Globus pallidus (tissue), 1 donor: ENCODE results near the gene CHRNE.

ENCODE experiments used
- DNase-seq: peaks from one replicate; pipeline ENCODE4 v3.0.0-alpha.2; 2015; ENCODE audit warnings: low spot score

The CHRNE gene

DNA sequence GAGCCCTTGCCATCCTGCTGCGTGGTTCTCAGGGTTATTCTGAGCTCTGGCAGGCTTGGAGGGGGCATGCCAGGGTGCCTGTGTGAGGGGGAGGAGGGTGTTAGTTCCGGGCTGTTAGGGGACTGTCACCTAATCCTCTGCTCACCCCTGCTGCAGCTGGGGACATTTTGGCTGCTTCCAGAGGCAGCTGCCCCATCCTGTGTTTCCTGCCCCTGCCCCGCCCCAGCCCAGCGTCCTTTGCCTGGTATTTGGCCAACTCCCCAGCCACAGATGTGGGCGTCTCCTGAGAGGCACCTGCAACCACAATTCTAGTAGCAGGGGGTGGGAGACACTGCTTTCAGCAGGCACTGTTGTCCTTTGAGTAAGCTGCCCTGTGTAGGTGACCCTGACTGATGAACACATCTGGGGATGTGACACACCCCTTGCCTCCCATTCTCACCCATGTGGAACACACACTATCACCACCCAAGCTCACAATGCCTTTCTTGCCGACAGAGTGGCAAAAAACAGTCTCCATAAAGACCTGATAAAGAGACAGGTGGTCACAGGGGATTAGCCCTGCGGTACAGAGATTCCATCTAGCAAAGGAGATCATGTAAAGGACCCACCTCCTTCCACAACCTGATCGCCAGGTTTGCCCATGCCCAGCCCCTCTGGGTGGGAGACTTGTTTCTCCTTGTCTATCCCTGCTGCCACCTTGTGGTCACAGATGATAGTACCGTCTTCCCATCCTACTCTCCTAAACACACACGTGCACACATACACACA, at the start of gene CHRNE:
Gene CHRNE, minus strand, starts transcription at position 48 of the 768 bp plus-strand sequence. Its CDS starts 35 bp downstream, at position 13.
- DNase-seq, result peak; percentile 64

DNA sequence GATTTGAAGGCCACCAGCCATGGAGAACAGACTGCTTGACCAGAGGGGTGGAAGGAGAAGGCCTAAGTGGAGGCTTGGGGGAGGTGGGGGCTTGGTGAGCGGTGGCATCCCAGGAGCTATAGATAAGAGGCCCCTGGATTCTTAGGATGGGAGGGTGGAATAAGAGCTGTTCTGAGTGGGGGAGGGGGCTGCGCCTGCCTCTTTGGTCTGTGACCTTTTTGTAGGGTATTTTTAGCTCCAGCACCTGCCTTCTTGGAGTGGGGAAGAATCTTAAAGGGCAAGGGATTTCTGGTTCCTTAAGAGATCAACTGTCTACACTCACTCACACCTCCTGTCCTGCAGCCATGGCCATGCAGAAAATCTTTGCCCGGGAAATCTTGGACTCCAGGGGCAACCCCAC, 48.6 kb upstream of the CHRNE start:
- DNase-seq, result no peak

DNA sequence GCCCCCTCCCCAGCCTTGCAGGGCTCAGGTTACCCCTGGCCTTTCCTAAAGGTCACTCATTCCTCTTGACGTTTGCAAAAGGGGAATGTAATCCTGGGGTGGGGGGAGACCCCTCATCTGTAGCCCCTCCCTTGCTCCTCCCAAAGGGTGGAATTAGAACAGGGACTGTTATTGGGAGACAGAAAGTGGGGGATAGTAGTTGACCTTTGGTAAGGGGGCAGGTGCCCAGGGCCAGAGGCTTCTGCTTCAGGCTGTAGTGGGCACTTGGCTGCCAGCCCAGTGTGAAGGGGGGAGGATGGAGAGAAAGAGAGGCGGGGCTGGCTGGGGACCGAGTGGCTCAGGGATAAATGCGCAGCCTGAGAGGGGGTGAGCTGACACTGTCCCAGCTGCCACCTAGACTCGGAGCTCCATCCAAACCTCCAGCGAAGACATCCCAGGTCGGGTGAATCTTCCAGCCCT, 47.9 kb upstream of the CHRNE start, which contains the start of gene ENO3:
Gene ENO3, plus strand, starts transcription at position 374 of the 459 bp plus-strand sequence. CDS start 711 bp downstream, outside the sequence.
- DNase-seq, result no peak

DNA sequence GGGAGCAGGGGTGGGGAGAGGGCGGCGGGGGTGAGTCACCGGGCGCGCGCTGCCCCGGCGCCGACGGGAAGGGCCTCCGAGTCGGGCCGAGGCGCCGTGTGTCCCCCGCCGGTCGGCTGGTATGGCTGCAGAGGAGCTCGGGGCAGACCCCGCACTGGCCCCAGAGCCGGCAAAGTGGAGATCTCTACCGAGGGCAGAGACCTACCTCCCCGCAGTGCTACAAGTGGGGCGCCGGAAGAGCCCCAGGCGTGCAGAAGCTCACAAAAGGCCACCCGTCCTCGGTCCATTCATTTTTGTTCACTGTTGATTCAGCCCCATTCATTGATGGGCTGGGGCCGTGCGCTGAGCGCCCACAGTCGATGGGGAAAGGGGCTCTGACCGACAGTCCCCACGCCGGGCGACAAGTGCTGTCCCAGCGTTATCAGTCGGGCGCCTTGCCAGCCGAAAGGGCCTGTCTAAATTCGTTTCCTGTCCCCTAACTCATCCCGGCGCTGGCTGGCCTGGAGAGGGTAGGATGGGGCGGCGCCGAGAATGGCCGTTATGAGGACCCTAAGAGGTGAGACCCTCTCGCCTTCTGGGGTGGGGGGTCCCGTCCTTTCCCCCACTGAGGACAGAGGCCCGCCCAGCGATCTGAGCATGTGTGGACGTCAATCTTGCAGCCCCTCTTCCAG, 47.3 kb upstream of the CHRNE start:
- DNase-seq, result no peak

DNA sequence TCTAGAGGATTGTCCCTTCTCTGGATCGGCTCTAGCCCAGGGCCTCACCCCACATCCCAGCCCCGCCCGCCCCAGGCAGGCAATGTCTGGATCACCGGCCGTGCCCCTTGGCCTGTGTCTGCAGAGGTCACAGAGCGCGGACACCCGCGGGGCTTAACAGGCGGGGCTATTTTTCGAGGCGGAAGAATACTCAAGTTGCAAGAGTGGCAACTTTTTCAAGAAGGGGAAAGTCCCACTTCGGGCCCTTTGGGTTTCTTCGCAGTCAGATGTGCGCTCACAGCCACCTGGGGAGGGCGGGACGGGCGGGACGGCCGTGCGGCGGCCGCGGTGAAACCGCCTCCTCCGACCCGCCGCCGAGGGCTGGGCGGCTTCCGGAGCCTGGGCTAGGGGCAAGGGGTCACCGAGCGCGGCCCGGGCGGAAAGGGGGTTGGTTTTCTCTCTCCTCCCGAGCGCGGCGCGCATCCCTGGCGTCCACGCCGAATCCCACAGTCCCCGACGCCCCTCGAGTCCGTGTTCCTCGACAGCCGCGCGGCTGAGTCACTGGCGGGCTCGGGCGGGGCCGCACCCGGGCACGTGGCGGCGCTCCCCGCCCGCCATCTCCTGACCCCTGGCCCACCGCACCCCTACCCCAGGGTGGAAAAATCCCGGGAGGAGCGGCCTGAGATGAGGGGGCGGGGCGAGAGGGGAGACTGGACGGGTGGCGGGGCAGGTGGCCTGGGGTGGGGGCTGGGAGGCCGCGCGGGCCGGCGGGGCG, 46.6 kb upstream of the CHRNE start:
- no peak for DNase-seq

DNA sequence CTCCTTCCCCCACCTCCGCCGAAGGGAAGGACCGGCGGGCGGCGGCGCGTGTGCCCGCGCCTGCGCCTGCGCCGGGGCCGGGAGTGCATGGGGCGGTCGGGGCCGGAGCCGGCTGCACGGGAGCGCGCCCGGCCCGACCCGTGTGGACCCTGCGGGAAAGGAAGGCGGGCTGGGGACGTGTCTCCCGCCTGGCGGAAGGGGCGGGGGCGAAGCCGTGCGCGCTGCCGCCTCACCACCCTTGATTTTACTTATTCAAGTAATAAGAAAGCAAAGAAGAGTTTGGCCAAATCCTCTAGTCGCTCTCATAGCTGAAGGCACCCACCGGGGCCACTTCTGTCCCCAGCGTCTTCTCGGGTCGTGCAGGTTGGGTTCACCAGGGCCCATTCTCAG, 46.0 kb upstream of the CHRNE start:
- DNase-seq, result peak; percentile 85

DNA sequence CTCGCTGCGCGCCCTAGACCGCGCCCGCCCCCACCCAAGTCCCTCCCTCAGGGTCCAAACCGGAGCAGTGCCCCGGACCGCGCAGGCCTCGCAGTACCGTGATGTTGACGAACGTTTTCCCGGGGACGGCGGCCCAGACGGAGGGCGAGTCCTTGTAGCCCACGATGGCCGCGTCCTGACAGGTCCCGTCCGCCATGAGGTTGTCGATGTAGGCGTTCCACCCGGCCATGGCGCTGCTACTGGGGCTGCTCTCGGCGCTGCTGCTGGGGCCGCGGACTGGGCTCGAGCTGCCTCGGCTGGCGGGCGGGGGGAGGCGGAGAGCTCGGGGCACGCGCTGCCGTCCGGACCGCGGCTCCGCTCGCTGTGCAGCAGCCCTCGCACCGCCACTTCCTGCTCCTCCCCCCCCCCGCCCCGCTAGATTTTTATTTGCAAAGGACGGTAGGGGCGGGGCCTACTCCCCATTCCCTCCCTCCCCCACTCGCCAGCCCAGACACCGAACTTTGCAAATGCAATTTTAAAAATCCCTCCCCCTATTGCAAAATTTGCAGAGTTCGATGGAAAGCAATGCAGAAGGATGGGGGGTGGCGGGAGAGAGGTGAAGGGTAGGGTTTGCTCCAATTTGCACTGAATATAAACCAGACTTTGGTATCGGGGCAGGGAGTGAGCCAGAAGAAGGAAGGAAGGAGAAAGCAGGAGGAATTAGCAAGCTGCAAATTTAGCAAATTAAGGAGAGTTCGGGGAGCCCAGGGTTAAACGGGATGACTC, 45.5 kb upstream of the CHRNE start, which contains the start of gene PFN1:
Gene PFN1, minus strand, starts transcription at position 365 of the 765 bp plus-strand sequence. Its CDS starts 136 bp downstream, at position 229.
- DNase-seq, result peak; percentile 89

DNA sequence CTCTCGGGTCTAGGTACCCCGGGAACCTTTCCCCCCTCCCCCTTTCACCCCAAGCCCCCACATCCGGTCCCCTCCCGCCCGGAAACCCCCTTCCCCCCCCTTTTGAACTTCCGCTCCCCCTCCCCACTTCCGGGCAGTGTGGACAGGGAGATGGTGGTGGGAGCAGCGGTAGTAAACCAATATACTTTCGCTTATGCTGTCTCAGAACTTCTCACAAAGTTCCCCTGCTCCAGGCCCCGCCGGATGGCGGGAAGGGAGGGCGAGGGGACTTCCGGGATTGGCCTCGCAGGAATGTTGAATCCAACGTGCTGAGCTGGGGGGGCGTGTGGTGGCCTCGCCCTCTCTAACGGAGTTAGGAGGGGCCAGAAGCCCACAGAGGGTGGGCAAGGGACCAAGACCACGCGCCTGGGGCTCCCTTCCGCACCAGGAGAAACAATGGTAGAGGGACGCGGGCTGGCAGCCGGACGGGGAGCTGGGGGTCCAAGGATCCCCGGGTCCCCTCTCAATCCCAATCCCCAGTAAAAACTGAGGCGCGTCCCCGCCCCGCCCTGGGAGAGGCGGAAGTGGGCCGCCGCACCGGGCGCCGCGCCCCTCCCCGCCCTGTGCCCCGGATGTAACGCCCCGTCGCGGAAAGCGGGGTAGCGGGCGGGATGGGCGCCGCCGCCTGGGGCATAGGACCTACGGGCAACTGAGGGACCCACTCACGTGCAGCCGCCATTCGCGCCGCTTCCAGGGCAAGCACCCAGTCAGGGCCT, 44.7 kb upstream of the CHRNE start:
- no peak for DNase-seq

DNA sequence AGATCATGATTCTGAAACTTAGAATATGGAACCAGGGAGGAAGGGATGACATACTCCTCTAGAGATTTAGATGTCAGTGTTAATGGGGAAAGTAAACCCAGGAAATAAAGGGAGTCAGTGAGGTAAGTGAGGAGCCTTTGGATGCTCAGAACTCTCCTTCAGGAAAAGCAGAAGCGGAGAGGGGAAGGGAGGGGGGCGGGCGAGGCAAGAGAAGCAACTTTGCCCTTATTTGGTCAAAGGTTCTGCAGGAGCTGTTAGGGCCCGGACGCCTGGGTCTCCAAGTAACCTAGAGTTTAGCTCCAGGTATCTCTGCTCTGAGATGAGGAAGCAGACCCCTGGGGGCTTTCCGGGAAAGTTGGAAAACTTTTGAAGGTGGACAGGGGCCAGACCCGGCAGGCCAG, 44.1 kb upstream of the CHRNE start:
- DNase-seq, result no peak

DNA sequence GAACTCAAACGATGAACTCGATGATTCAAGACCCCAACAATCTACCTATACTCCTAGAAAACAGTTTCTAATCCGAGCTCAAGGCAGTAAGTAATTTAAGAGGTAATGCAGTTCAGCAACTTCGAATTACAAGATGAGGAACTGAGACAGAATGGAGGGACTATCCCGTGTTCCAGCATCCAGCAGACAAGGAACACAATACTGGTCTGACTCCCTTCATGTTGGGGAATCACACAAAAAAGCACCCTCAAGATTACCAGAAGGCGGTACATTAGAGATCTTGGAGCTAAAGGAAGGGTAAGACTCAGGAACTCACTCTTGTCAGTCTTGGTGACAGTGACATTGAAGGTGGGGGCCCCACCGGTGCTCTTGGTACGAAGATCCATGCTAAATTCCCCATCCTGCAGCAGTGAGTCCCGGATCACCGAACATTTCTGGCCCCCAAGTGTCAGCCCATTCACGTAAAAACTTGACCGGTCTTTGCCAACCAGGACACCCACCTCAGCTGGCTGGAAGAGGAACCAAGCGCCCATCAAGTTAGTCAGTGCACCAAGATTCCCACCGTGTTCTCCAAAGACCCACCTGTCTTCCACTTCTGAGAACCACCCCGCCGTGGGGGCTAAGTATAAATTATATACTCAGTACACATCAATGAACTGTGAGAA, 43.5 kb upstream of the CHRNE start:
- no peak for DNase-seq

DNA sequence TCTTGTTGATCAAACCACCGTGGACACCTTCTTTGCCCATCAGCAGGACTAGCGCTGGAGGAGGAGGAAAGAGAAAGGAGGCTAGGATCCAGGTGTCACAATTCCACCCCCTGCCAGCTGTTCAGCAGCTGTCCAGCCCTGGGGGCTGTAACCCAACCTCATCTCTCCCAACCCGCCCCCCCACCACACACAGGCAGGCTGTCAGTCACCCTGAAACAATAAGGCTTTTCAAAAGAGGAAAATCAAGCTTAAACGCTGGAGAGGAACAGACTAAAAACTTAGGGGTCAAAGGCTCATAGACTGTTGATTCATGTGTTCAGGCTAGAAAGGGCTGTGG, 43.0 kb upstream of the CHRNE start:
- no peak for DNase-seq

DNA sequence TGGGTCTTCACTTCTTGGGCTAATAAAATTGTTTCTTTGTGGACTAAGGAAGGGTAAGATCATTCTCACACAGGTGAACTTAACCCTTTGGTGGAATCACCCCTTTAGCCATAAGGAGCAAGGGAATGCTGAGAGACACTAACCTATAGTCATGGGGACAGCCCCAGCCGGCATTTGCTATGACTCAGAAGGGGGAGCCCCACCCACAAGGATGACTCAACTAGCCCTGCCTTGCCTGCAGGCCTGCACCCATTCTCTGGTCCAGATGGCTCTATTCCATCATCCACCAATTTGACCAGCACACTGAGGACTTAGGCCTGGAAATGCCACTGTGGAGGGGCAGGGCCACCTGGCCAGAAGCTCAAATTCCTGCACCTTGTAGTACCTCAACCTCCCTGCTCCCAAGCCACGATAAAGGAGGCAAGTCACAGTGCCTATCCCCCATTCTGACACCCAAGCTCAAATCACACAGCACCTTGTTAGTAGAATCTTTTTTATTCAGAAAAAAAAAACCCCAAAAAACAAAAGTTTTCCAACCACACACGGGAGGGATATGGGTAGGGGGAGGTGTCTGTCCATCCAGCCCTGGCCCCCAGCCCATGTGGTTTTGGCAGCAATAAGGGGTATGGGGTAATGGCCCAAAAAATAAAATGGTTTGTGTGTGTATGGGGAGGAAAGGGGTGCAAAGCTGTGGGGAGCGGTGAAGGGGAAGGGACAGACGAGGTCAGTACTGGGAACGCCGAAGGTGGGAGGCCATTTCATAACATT, 42.5 kb upstream of the CHRNE start:
- DNase-seq, result no peak

DNA sequence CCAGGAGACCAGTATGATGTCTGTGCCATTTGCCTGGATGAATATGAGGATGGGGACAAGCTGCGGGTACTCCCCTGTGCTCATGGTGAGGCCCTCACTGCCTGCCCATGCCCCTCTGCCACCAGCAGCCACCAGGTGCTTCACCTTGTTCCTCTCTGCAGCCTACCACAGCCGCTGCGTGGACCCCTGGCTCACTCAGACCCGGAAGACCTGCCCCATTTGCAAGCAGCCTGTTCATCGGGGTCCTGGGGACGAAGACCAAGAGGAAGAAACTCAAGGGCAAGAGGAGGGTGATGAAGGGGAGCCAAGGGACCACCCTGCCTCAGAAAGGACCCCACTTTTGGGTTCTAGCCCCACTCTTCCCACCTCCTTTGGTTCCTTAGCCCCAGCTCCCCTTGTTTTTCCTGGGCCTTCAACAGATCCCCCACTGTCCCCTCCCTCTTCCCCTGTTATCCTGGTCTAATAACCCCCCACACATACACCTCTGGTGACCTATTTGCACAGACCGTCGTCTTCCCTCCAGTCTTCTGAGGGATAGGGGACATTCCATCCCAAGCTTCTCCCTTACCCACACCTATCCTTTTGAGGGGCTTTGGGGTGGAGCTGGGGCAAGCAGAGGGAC, 41.8 kb upstream of the CHRNE start:
- DNase-seq, result no peak

DNA sequence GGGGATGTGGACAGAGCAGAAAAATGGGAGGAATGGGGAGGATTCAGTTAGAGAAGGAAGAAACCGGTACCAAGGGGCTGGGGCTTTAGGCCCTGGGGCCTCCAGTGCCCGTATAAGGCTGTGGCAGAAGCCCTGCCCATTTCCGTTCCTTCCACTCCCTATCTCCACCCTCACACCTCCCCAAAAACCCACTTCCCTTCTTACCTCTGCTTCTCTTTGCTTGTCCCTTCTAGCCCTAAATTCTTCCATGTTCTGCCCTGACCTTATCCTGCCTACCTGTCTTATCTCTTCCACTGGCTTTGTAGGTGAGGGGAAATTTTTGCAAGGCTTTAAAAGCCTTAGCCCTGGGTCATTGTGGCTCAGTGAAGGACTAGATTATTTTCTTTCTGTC, 41.3 kb upstream of the CHRNE start:
- DNase-seq, result no peak

DNA sequence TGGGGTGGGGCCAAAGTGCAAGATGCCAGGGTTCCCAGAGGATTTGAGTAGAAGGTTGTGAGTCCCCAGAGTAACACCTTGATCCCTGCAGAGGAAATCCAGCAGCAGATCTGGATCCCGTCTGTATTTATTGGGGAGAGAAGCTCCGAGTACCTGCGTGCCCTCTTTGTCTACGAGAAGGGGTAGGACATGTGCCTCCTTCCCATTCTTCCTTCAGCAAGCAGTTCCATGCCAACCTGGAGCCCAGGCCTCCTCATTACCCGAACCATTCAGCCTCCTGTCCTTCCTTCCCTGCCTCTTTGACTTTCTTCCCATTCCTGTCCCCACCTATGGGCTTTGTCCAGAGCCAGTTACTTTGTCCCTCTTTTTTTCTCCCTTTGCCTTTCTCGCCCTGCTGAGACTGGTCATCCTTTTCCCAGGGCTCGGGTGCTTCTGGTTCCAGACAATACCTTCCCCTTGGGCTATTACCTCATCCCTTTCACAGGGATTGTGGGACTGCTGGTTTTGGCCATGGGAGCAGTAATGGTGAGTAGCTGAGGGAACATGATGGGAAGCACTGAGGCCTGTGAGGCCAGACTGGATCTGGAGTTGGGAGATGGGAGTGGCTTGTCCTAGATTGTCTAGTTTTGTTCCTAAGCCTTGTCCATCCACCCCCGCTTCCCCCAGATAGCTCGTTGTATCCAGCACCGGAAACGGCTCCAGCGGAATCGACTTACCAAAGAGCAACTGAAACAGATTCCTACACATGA, 40.0 kb upstream of the CHRNE start:
- no peak for DNase-seq

DNA sequence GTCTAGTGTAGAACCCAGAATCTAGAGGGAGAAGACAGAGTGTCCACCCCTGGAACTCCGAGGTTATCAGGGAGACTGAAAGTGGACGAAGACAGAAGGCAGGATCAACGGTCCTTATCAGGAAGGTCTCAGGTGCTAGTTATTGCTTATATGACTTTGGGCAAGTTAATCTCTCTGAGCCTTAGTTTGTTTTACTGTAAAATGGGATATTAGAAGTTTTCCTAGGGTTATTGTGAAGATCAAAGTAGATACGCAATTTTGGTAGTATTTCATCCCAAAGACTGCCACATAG, 38.4 kb upstream of the CHRNE start:
- DNase-seq, result no peak

DNA sequence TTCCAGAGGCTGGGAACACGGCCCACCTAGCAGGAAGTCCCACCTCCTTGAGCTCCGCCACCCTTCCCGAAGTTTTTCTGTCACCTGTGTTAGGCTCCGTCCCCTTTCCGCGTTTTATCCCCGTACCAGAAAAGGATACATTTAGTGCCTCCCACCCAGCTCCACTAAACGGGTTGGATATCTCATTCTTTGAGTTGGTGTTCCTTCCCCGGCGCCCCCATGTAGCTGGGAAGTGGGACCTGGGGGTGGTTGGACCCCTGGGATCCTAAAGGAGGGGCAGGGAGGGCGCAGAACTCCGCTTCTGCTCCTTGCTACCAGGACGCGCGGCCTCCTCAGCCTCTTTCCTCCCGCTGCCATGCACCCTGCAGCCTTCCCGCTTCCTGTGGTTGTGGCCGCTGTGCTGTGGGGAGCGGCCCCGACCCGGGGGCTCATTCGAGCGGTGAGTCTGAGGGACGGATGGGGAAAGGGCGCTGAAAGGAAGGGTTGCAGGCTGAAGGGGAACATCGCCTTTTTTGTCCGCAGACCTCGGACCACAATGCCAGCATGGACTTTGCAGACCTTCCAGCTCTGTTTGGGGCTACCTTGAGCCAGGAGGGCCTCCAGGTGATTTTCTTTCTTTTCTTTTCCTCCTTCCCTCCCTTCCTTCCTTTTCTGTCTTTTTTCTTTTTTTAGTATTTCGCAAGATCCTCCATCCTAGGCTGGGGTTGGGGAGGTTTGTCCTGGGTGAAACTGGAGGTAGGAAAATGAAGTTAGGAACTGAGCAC, 37.8 kb upstream of the CHRNE start:
- no peak for DNase-seq
